GM19351 (cell line): ENCODE data around the gene TMCC2.
A peak's percentile ranks its signal among the peaks of the same experiment; 100 is the strongest.
"Not testable (repeated sequence)": the region's sequence is repeated elsewhere in the genome, so short reads cannot be mapped to it uniquely, and the experiment has no call there.

ENCODE experiments used
- ATAC-seq: cut with Tn5 transposase; IDR thresholded peaks from one replicate; pipeline ENCODE4 v1.9.1; 2021; ENCODE audit warnings: mild to moderate bottlenecking, moderate library complexity; ENCODE audit not compliant: unreplicated experiment

TMCC2 gene, protein sequence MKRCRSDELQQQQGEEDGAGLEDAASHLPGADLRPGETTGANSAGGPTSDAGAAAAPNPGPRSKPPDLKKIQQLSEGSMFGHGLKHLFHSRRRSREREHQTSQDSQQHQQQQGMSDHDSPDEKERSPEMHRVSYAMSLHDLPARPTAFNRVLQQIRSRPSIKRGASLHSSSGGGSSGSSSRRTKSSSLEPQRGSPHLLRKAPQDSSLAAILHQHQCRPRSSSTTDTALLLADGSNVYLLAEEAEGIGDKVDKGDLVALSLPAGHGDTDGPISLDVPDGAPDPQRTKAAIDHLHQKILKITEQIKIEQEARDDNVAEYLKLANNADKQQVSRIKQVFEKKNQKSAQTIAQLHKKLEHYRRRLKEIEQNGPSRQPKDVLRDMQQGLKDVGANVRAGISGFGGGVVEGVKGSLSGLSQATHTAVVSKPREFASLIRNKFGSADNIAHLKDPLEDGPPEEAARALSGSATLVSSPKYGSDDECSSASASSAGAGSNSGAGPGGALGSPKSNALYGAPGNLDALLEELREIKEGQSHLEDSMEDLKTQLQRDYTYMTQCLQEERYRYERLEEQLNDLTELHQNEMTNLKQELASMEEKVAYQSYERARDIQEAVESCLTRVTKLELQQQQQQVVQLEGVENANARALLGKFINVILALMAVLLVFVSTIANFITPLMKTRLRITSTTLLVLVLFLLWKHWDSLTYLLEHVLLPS

DNA sequence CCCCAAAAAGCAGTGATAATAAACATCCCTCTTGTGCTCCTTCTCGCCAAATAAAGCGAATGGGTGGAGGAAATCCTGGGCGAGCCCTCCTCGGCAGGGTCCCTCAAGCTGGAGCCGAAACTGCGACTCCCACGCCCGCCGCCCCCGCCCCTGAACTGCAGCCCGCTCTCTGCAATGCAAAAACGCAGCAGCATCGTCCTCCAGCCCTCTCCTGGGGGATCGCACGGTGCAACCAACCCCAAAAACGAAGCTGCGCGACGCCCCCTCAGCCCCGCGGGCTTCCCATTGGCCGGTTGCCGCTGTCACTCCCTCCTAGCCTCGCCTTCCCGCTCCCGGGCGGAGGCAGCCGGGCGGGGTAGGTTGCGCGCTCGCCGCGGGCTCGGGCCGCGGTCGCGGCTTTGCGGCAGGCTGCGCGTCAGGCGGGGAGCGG, at the start of gene TMCC2:
Gene TMCC2, plus strand, starts transcription at position 363 of the 430 bp plus-strand sequence. CDS start 619 bp downstream, outside the sequence.
- ATAC-seq: peak; percentile 92

DNA sequence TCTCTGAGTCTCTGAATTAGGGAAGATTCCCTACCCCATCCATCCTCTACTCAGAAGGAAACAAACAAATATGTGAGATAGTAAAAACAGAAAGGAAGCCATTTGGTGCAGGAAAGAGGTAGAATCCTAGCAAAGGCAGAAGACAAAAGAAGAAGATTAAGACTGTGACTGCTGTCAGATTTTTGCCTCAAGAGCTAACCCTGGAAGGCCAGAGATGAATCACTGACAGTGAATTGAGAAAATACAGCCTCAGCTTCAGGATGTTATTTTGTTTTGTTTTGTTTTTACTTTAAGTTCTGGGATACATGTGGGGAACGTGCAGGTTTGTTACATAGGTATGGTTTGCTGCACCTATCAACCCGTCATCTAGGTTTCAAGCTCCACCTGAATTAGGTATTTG, 47.9 kb upstream of the TMCC2 start:
- no peak for ATAC-seq

DNA sequence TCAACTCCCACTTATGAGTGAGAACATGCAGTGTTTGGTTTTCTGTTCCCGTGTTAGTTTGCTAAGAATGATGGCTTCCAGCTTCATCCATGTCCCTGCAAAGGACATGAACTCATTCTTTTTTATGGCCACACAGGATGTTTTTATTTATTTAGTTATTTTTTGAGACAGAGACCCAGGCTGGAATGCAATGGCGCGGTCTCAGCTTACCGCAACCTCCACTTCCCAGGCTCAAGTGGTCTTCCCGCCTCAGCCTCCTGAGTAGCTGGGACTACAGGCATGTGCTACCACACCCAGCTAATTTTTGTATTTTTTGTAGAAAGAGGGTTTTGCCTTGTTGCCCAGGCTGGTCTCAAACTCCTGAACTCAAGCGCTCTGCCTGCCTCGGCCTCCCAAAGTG, 47.4 kb upstream of the TMCC2 start:
- ATAC-seq: not testable (repeated sequence)

DNA sequence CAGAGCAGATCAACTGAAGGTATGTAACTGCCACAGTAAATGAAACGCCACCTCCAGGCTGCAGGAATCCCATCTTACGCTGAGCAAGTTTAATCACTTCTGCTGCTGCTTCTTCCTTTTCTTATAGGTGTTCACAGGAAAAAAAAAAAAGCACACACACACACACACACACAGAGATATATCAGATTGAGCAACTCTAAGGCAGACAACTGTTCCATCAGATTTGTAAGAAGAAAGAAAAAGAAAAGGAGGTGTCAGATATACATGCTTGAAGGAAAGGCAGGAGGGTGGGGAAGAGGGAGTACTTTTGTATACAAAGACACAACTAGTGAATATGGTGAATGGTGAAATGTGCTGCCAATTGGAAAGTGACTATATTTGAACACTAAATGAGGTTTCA, 44.8 kb upstream of the TMCC2 start:
- ATAC-seq: no peak

DNA sequence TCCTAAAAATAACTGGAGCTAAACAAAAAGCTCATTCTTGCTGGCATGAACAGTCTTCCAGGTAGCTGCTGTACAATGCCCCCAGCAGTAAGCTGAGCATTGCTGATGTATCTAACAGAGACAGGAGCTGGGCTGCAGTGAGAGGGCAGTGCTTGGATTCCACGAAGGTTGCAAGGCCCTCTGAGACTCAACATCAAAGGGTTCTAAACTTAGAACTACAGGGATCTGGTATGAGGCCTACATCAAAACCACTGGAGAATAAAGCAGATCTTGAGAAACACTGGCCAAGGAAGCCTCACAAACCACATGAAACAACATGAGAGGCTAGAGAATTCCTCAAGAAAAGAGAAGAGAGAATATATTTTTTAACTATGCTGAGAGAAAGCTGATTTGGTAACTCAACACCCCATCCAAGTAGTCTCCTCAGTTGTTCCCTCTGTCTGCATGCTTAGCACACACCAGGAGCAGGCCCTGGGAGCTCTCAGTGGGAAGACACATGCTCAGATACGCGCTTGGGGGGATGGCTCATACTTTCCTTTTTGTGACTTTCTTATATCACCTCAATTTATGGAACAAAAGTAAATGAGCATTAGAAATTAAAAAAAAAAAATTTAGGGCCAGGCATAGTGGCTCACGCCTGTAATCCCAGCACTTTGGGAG, 43.9 kb upstream of the TMCC2 start:
- no peak for ATAC-seq

DNA sequence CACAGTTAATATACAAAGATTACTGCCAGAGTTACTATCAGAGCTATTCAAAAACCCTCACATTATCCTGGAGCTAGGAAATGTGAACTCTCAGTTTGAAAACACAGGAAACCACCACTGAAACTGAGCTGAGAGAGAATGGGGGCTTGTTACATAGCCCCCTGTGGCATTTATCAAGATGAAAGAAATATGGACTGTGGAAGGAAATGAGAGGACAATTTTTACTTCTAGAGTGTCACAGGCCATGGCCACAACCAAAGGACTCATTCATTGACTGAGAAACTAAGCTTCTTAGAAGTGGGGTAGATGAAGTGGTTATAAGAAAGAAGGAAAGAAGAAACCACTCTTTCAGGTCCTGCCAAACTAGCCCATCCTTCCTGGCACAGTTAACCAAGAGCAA, 41.6 kb upstream of the TMCC2 start:
- no peak for ATAC-seq

DNA sequence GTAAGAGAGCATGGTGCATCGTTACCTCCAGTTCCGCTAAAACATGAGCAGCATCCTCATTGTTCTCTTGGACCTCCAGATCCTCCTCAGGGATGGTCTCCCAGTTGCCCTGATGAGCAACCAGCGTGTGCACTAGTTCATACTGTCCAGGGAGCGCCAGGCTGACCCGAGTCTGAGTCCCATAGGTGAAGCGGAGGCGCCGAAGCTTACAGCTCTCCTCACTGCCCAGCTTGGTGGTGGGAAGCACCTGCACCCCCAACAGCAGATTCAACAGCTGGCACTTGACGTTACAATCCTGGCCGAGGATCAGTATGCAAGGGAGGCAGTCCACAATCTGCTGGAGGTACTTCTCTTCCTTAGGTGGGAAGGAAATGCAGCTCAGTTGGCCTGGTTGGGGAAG, 40.3 kb upstream of the TMCC2 start:
- ATAC-seq: no peak

DNA sequence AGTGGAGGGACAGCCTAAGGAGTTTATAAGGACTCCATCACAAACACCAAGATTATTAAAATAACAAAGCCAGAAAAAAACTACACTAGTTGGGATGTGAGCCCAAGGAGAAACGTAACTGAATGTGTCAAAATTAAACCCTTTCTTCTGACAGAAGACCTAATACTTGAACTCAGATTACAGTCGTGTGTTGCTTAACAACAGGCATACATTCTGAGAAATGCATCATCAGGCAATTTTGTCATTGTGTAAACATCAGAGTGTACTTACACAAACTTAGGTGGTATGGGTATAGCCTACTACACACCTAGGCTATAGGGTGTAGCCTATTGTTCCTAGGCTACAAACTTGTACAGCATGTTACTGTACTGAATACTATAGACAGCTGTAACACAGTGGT, 39.6 kb upstream of the TMCC2 start:
- no peak for ATAC-seq

DNA sequence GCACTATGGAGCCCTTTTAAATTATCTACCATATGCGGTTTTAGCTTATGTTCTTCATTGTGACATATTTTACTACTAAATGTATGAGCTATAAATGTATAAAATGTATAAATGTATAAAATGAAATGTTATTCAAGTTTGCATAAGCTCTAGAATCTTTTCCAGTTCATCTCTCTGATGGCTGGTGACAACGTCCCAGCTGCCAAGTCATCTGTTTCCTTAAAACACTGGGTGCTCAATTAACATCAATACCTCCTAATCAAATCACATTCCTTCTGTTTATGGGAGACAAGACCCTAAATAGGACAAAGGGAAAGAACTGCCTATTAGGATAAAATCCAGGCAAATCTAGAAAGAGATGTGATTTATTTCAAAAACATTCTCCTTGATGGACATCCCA, 39.1 kb upstream of the TMCC2 start:
- ATAC-seq: no peak

DNA sequence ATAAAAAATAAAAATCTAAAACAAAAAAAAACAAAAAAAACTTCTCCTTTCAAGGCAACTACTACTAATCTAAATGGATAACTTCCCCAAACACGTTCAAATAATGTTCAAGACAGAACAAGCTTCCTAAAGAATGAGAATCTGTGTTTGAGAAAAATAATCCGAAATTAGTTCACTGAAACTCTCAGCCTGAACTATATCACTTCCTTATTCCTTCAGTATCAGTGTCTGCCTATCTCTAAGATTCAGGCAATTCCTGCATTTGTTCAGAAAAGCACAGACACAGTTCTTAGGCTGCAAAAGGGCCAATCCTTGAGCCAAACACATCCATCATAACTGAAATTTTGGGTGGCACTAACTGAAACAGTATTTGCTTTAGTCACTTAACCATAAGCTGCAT, 38.6 kb upstream of the TMCC2 start:
- ATAC-seq: no peak

DNA sequence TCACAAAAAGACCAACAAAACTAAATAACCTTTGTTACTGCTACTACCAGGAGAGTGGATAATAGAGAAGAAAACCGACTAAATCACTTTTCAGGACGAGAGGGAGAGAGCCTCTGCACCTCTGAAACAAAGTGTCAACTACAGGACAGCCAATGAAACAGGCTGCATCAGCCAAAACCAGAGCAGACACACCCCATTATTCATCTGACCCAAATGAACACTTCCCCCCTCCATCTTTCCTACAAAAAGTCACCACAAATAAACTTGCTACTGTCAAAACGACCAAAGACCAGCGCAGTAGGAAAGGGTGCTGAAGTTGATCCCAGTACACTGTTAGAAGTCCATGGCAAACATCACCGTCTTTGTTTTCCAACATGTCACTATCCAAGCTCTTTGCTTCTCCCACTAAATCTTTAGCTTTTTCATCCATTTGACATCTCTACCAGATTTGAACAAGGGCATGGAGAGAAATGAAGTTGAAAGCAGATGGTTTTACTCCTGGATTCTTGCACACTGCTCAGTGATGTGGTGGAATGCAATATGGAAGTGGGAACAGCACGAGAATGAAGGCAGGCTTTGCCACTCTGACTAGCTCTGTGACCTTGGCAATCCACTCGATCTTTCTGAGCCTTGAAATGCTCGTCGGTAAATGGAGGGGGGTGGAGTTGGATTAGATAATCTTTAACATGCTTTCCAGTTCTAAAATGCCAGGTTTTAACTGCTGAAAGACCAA, 36.7 kb upstream of the TMCC2 start:
- ATAC-seq: no peak

DNA sequence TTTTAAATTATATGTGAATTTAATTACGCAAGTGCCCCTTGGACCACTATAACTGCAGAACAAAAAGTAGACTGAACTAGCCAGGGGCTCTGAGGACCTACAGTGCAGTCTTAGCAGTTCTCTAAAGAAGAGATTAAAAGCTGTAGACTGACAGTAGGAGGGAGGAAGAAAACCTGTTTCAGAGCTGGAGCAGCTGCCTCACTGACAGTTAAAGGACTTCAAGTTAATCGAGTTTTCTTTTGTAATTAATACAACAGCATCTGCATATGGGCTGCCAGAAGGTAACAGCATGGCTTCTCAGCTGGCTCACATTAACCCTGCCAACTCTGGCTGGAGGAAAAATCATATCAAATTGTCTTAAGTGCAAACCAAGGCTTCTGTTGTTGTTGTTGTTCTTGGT, 36.1 kb upstream of the TMCC2 start:
- no peak for ATAC-seq

DNA sequence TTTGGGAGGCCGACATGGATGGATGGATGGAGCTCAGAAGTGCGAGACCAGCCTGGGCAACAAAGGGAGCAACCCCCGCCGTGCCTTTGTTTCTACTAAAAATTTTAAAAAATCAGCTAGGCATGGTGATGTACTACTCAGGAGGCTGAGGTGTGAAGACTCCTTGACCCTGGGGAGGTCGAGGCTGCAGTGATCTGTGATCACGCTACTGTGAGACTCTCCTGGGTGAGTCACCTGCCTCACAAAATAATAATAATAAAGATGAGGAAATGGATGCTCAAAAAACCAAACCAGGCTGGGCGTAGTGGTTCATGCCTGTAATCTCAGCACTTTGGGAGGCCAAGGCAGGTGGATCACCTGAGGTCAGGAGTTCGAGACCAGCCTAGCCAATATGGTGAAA, 35.5 kb upstream of the TMCC2 start:
- ATAC-seq: no peak

DNA sequence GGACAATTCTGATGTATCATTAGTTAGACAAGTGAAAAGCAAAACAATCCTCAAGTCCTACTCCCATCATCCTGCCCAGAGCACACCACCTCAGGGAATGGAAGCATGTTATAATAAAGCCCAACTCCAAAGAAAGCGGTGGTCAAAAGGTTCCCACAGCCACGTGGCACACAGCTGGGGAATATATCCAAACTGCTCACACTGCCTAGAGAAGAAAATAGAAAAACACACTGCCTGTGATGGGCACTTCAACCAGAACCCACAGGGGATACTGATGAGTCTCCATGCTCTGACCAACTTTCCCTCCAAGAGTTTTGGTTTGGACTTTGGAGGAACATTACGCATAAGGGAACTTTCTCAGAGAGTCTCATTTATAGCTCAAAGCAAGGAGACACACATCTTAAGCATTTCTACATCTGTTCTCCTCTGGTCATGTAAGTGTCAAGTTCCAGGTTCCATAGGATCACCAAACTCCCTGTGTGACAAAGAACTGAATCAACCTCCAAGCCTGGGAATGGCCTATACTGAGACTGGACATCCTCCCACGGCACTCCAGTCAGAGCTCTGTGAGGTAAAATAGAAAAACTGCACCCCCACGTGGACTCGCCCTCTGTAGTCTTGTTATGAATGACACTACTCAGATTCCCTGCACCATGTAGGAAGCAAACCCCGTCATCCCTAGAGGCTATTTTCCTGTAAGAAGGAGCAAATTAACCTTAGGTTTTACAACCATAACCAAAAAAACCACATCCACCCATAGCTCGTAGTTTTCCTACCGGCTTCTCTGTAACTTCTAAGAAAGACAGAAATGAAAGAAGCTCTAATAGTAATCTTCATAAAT, 28.4 kb upstream of the TMCC2 start:
- ATAC-seq: no peak

DNA sequence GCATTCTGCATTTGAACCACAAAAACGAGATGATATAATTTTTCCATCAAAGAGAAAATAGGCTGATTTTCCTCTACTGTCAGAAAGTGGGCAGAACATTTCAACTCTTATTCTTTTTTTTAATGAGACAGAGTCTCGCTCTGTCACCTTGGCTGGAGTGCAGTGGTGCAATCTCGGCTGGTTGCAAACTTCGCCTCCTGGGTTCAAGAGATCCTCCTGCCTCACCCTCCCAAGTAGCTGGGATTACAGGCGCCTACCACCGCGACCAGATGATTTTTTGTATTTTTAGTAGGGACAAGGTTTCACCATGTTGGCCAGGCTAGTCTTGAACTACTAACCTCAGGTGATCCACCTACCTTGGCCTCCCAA, 27.8 kb upstream of the TMCC2 start:
- no peak for ATAC-seq

DNA sequence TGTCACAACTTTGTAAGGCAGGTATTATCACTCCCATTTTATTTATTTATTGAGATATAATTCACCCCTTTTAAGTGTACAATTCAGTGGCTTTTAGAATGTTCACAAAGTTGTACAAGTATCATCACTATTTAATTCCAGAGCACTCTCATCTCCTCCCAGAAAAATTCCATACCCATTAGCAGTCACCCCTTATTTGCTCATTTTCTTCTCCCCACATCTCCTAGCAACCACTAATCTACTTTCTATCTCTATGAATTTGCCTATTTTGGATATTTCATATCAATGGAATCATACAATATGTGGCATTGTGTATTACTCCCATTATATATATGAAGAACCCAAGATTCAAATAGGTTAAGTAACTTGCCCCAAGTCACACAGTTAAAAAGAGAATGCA, 23.2 kb upstream of the TMCC2 start:
- no peak for ATAC-seq

DNA sequence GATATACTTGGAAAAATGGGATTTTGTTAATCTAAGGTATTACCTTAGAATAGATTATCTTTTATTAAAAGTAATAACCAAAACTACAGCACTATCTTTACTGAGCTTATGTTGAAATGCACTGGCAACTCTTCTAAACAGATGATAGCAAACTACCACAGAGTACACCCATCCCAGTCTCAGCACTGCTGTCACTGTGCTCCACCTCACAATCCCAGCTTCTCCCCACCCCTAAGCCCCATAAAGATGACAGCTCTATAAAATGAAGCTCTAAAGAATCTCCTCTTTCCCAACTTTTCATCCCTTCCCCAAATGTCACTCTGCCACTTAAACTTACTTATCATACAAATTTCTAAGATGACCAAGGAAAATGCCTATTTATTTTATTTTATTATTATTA, 22.7 kb upstream of the TMCC2 start:
- ATAC-seq: no peak

DNA sequence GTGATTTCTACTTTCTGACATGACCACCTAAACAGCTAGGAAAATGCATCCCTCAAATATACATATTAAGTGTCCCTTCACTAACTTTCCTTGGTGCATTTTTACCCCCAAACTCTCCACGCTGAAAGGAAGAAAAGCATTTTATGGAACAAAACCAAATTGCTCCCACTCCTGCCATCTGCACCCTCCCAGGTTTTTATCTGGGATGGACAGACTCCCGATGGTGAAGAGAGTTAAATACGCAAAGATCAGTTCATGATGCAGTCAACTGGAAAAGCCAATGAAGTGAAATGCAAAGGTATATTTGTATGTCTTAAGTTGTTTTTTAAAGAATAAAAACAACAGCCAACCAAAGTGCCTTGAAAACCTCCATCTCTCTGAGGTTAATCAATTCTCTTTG, 18.9 kb upstream of the TMCC2 start:
- no peak for ATAC-seq

DNA sequence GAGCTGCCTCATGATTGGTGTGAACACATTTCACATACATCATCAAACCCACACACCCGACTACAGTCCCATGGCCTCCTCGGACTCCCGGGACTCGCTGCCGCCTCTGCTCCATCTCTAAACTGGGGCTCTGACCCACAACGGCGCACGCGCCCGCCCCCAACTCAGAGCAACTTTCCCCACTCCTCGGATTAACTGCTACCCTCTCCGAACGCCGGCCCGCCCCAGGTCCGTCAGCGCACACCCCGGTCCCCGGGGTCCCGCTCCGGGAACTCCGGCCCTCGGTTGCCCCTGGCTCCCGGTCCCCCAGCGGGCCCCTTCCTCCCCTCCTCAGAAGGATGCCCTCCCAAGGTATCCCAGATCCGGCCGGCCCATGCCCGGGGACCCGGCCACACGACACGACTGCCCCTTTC, 17.0 kb upstream of the TMCC2 start:
- ATAC-seq: no peak

DNA sequence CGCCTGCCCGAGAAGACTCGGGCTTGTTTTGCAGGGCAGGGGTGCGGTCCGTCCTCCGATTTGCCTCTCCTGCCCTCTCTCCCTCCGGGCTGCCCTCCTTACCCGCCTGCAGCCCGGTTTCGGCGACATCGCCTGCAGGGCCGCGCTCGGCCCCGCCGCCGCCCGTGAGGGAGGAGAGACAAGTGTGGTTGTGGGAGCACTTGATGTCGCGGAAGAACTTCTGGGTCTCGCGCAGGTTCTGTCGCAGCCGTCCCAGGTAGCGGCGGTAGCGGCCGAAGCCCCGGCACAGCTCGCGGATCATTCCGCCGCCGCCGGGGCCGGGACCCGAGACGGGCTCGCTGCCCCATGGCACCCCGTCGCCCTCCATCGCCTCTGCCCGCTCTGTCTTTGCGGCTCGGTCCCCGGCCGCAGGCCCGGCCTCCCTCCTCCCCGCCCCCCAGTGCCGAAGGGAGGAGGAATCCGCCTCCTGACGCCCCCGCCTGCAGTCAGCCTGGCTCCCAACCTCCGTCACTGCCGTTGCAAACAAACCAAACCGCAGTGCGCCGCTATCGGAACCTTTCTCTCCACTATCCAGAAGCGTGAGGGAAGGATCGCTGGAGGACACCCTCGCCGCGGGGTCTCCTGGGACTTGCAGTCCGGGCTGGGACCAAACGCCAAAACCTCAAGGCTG, 16.4 kb upstream of the TMCC2 start, which contains the start of gene DSTYK:
Gene DSTYK, minus strand, starts transcription at position 534 of the 670 bp plus-strand sequence. Its CDS starts 167 bp downstream, at position 367.
- peak; percentile 79 for ATAC-seq
